H1 (cell line): ENCODE measurements around the gene LKAAEAR1. TPM values are rescaled to one million over a fixed set of nuclear protein-coding genes. Genes with fewer than 3 reads are reported as not detected.

Experiments
- JUND ChIP-seq: IDR thresholded peaks from 2 replicates; pipeline ENCODE4 v1.6.1; 2011; ENCODE audit warnings: mild to moderate bottlenecking, improper control_type of control experiment, low read length
- RFX5 ChIP-seq: IDR thresholded peaks from 2 replicates; pipeline ENCODE4 v1.6.1; 2011; ENCODE audit warnings: low read depth, low read length, improper control_type of control experiment, borderline replicate concordance
- SP4 ChIP-seq: IDR thresholded peaks from 2 replicates; pipeline ENCODE4 v1.6.1; 2012; ENCODE audit warnings: low read length, inconsistent platforms
- polyA plus RNA-seq, 7 experiments: library from polyadenylated mRNA; depleted of rRNA in 3 of 7; stranded (reverse) in 5 of 7; unstranded in 2 of 7; fragments of >200 nt in 5 of 7; fragments of 200-250 nt in 2 of 7; gene quantifications; 1 replicate in 5 of 7; 2 replicates in 1 of 7; 4 replicates in 1 of 7; pipeline versions ENCODE4 v1.2.1 to v1.2.3, GENCODE V29; 2011 to 2013; ENCODE audit warnings: missing spikeins in 2 of 7, mixed read lengths in 2 of 7
- total RNA-seq: library from RNA; stranded (reverse); fragmentation: NEBNext Ultra II Directional; extraction: Animal tissue kit (Norgen Biotek cat#: 25700); gene quantifications from 2 replicates; pipeline ENCODE4 v1.2.1, GENCODE V29; 2021

LKAAEAR1 gene
- total and polyA plus RNA-seq, 2 of the 8 experiments (the other 6 are each of a cell fraction or from before 2014, with no cell fraction given), result 0.41 to 0.53 TPM

DNA sequence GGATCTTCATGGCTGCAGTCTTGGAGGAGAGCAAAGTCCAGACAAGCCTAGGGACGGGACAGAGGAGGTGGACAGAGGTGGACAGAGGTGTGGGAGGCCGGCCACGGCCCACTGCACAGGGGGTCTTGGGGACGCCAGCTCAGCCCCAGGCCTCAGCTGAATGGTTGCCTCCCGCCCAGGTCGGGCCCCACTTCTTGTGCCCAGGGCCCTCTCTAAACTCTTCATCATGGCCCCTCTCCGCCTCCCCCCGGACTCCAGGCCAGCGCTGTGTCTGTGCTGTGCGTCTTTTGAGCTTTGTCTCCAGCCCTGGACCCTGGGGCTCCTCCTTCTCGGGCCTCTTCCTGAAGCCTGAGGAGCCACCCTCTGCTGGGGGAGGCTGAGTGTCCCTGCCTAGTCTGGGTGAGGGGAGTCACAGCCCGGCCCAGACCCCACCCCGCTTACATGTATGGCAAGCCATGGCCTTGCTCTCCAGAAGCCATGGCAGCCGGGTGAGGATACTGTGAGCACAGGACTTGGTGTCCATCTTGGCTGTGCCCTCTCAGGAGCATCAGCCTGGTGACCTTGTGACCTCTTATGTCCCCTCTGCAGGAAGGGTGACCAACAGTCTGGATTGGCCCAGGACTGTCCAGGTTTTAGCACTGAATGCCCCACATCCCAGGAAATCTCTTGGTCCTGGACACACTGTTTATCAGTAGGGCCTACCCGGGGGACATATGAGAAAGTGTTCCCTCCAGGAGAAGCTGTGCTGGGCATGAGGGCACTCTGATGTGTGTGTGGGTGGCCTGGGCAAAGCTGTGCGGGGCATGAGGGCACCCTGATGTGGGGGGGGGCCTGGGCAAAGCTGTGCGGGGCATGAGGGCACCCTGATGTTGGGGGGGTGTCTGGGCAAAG is 32.6 kb upstream of the LKAAEAR1 start (continued):
- TF ChIP-seq RFX5, result no peak
- TF ChIP-seq JUND, result no peak
- TF ChIP-seq SP4, result no peak
